Spleen (tissue), 11 donors: ENCODE measurements around the gene LTBP1. TPM values are rescaled to one million over a fixed set of nuclear protein-coding genes. Genes with fewer than 3 reads are reported as not detected.

Experiments used
- DNase-seq: peaks from one replicate; pipeline ENCODE4 v3.0.0-alpha.2; 2020
- H3K27ac ChIP-seq, 8 donors: fragments of 200-600 bp; sonication (generic) in 7 of 8; 1 replicate in 4 of 8; 2 replicates in 4 of 8; pipeline versions ENCODE4 v1.5.0 to v1.8.0; 2016 to 2021; ENCODE audit warnings: inconsistent platforms in 4 of 8, mild to moderate bottlenecking in 4 of 8, moderate library complexity in 1 of 8
- H3K27me3 ChIP-seq, 7 donors: fragments of 200-600 bp; sonication (generic) in 6 of 7; replicated peaks in 1 of 7; 1 replicate in 4 of 7; 2 replicates in 3 of 7; pipeline versions ENCODE4 v1.5.0 to v1.8.0; 2016 to 2021; ENCODE audit warnings: inconsistent platforms in 3 of 7, mild to moderate bottlenecking in 1 of 7
- H3K36me3 ChIP-seq, 6 donors: fragments of 200-600 bp; sonication (generic) in 5 of 6; 1 replicate in 4 of 6; 2 replicates in 2 of 6; pipeline versions ENCODE4 v1.5.0 to v1.8.0; 2016 to 2021; ENCODE audit warnings: inconsistent platforms in 2 of 6
- H3K4me1 ChIP-seq, 6 donors: fragments of 200-600 bp; sonication (generic) in 5 of 6; 1 replicate in 3 of 6; 2 replicates in 3 of 6; pipeline versions ENCODE4 v1.5.0 to v1.8.0; 2016 to 2021; ENCODE audit warnings: inconsistent platforms in 3 of 6
- H3K4me3 ChIP-seq, 8 donors: fragments of 200-600 bp; sonication (generic) in 7 of 8; 1 replicate in 4 of 8; 2 replicates in 4 of 8; pipeline versions ENCODE4 v1.5.0 to v1.8.0; 2016 to 2021; ENCODE audit warnings: inconsistent platforms in 4 of 8, mild to moderate bottlenecking in 4 of 8, moderate library complexity in 2 of 8
- H3K9me3 ChIP-seq, 8 donors: fragments of 200-600 bp; sonication (generic) in 7 of 8; 1 replicate in 4 of 8; 2 replicates in 4 of 8; pipeline versions ENCODE4 v1.5.0 to v1.8.0; 2016 to 2021; ENCODE audit warnings: inconsistent platforms in 4 of 8
- POLR2A ChIP-seq, 3 donors: fragments of 450-650 bp; IDR thresholded peaks; one replicate each; pipeline ENCODE4 v1.5.1; 2017; ENCODE audit warnings: antibody characterized with exemption in 3 of 3, mild to moderate bottlenecking in 1 of 3
- POLR2AphosphoS5 ChIP-seq, 3 donors: sonication (generic); formaldehyde crosslinking; IDR thresholded peaks; one replicate each; pipeline ENCODE4 v1.5.1; 2017; ENCODE audit warnings: antibody characterized with exemption in 3 of 3
- WGBS, 5 donors: extraction: QIAGEN DNeasy Blood & Tissue Kit in 3 of 5; methylation state at CpG; one replicate each; pipeline versions ENCODE4 v1.1.5 to v1.1.7; 2013 to 2018; 5-methylcytosine and 5-hydroxymethylcytosine counted together
- intact Hi-C: fragments of 100-400 bp; cut with DNase I; formaldehyde crosslinking; loops from one replicate; pipeline ENCODE4 v1.15.0; 2023; ENCODE audit warnings: low total_unique reads
- polyA plus RNA-seq, 3 donors: library from polyadenylated mRNA; stranded (reverse); fragments of 200-250 nt; gene quantifications; one replicate each; pipeline ENCODE4 v1.2.1, GENCODE V29; 2013
- total RNA-seq, 7 donors: library from RNA; depleted of rRNA in 3 of 7; stranded (reverse); fragments of >200 nt in 3 of 7; fragmentation: NEBNext Ultra II Directional in 4 of 7; extraction: Animal tissue kit (Norgen Biotek cat#: 25700) in 4 of 7; gene quantifications; one replicate each; pipeline versions ENCODE4 v1.1.0 to v1.2.1, GENCODE V29; 2016 to 2021
- TF ChIP-seq, protein P1 (sequence below), 11 experiments: fragments of 200-600 bp in 7 of 11; fragments of 450-650 bp in 4 of 11; sonication (generic) in 4 of 11; IDR thresholded peaks in 8 of 11; conservative IDR thresholded peaks in 3 of 11; 1 replicate in 7 of 11; 2 replicates in 4 of 11; pipeline versions ENCODE4 v1.4.0 to v1.8.0; 2016 to 2021; ENCODE audit warnings: antibody characterized with exemption in 11 of 11, inconsistent platforms in 4 of 11, mild to moderate bottlenecking in 1 of 11
- donor health status: healthy with polysubstance abuse.
- donor health status: DM: no; HTN: no; CAD: no; lungs with moderate emphysema.
- donor health status: DM: no; HTN: no; CAD: no.
- donor health status: Bipolar disorder and iron deficiency.
- donor health status: healthy.
- donor health status: DM: no; HTN: no; CAD: no.
- donor health status: DM: yes; HTN: yes; CAD: no.

LTBP1 gene
- total and polyA plus RNA-seq, 10 donors, result 6.8 to 28.0 (median 13.3) TPM

DNA sequence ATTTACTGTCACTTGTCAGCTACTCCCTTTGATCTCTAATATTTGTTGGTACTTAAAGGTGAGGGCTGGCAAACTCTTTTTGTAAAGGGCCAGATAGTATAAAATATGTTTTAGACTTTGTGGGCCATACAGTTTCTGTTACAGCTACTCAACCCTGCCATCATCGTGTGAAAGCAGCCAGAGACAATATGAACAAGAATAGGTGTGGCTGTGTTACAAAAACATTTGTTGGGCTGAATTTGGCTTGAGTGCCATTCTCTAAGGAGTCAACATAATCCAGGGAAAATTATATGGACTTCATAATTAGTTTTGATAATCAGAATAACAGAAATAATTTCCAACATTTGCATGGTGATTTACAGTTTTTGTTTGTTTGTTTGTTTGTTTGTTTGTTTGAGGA lies 190.6 kb downstream of the LTBP1 start:
- Histone ChIP-seq H3K36me3 (no peaks in the 10 kb centered on the region), H3K9me3 (no peaks in the 10 kb centered on the region), H3K27ac (no peak overlapping the region), H3K27me3 (no peaks in the 10 kb centered on the region), H3K4me1 (peaks cover 0 to 30% (median 3%) of the 10 kb centered on the region in 6 donors), H3K4me3 (no peak overlapping the region)
- WGBS, 5 donors, result 74 to 95% (median 84%) methylated on average over 1 of the region's 1 CpG
- intact Hi-C loops, result no loop called here
- TF ChIP-seq, protein P1, sequence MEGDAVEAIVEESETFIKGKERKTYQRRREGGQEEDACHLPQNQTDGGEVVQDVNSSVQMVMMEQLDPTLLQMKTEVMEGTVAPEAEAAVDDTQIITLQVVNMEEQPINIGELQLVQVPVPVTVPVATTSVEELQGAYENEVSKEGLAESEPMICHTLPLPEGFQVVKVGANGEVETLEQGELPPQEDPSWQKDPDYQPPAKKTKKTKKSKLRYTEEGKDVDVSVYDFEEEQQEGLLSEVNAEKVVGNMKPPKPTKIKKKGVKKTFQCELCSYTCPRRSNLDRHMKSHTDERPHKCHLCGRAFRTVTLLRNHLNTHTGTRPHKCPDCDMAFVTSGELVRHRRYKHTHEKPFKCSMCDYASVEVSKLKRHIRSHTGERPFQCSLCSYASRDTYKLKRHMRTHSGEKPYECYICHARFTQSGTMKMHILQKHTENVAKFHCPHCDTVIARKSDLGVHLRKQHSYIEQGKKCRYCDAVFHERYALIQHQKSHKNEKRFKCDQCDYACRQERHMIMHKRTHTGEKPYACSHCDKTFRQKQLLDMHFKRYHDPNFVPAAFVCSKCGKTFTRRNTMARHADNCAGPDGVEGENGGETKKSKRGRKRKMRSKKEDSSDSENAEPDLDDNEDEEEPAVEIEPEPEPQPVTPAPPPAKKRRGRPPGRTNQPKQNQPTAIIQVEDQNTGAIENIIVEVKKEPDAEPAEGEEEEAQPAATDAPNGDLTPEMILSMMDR (IDR thresholded peaks at IDR 0.05 in 8 of 11, conservative IDR thresholded peaks at IDR 0.05 in 3 of 11), result no peak
- TF ChIP-seq POLR2AphosphoS5 (IDR thresholded peaks at IDR 0.05) (no peak), POLR2A (IDR thresholded peaks at IDR 0.05) (no peak)
- no peak for DNase-seq

DNA sequence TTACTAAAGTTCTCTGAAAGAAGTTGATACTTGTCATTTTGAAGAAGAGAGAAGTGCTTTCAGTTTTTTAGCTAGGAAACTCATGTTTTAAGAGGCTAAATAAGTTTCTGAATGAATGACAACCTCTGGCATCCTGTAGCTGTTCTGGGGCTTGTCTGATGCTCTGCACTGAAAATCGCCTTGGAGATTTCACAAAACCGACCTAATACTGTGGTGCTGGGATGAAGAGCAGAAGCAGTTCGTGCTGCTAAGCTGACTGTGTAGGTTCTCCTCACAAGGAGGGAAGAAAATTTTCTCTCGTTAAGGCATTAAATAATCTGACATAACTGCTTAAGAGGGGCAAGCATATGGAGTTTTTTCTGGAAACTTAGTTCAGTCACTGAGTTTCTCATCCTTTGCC lies 193.2 kb downstream of the LTBP1 start:
- peaks cover 0 to 15% (median 1%) of the 10 kb centered on the region in 6 donors for H3K4me1 ChIP-seq
- H3K27ac ChIP-seq, result no peak overlapping the region
- no peaks in the 10 kb centered on the region for H3K27me3 ChIP-seq
- no peak for TF ChIP-seq POLR2A (IDR thresholded peaks at IDR 0.05)
- TF ChIP-seq, protein P1 (IDR thresholded peaks at IDR 0.05 in 8 of 11, conservative IDR thresholded peaks at IDR 0.05 in 3 of 11), result no peak
- no peak for TF ChIP-seq POLR2AphosphoS5 (IDR thresholded peaks at IDR 0.05)
- no peaks in the 10 kb centered on the region for H3K9me3 ChIP-seq
- no peaks in the 10 kb centered on the region for H3K36me3 ChIP-seq
- 86 to 91% (median 87%) methylated on average over 4 of the region's 4 CpGs for WGBS, 5 donors
- intact Hi-C loops, result no loop called here
- DNase-seq, result no peak
- H3K4me3 ChIP-seq, result no peak overlapping the region

DNA sequence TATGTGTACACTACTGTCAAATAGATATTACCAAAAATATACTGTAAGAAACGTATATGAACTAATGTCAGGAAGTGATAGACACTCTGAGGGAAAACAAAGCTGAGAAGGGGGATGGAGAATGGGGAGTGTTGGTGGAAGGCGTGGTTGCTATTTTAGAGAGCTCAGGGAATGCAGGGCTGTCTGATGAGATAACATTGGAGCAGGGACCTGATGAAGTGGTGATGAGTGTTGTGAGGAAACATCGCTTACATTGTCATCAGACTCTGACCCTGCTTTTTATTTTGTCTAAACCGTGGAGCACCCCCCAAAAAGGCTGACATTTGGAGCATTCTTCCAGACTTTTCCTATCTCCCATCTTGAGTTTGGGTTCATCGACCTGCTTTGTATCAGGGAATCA lies 194.7 kb downstream of the LTBP1 start:
- WGBS, 5 donors, result 81 to 94% (median 87%) methylated on average over 5 of the region's 5 CpGs

DNA sequence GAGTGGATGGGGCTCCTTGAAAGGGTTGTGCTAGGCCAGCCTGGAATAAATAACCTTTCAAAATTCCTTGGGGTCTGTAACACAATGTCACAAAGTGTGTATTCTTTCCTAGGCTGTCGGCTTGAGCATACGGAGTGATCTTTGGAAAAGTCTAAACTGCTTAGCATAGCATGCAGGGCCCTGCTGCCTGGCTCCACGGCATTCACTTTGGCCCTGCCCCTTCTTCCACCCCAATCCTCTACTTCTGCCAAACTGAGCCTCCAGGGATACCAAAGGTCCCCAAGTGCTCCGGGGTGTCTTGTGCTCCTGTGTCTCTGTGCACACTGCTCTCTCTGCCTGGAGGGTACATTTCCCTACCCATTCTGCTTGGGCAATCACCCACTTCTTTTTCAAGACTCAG lies 196.1 kb downstream of the LTBP1 start:
- Histone ChIP-seq H3K36me3 (no peaks in the 10 kb centered on the region), H3K4me1 (no peaks in the 10 kb centered on the region), H3K27ac (no peak overlapping the region), H3K4me3 (no peak overlapping the region), H3K9me3 (no peaks in the 10 kb centered on the region), H3K27me3 (no peaks in the 10 kb centered on the region)
- intact Hi-C loops, result no loop called here
- 76 to 93% (median 85%) methylated on average over 4 of the region's 4 CpGs for WGBS, 5 donors
- no peak for DNase-seq
- TF ChIP-seq POLR2AphosphoS5 (IDR thresholded peaks at IDR 0.05) (no peak), POLR2A (IDR thresholded peaks at IDR 0.05) (no peak)
- TF ChIP-seq, protein P1 (IDR thresholded peaks at IDR 0.05 in 8 of 11, conservative IDR thresholded peaks at IDR 0.05 in 3 of 11), result no peak

More for the DNA sequence above, 194.7 kb downstream of the LTBP1 start:
- intact Hi-C loops, result no loop called here
- Histone ChIP-seq H3K4me1 (peaks cover 0 to 3% (median 0%) of the 10 kb centered on the region in 6 donors), H3K36me3 (no peaks in the 10 kb centered on the region), H3K27me3 (no peaks in the 10 kb centered on the region), H3K4me3 (no peak overlapping the region), H3K27ac (no peak overlapping the region), H3K9me3 (no peaks in the 10 kb centered on the region)
- DNase-seq, result no peak
- TF ChIP-seq POLR2AphosphoS5 (IDR thresholded peaks at IDR 0.05), result no peak
- TF ChIP-seq, protein P1 (IDR thresholded peaks at IDR 0.05 in 8 of 11, conservative IDR thresholded peaks at IDR 0.05 in 3 of 11), result no peak
- no peak for TF ChIP-seq POLR2A (IDR thresholded peaks at IDR 0.05)
